GM12878 (cell line): Measurements from ENCODE around the gene MNAT1.

Experiments used
- CHD1 ChIP-seq: IDR thresholded peaks from 2 replicates; pipeline ENCODE4 v1.6.1; 2012; ENCODE audit warnings: low read depth, low read length, improper control_type of control experiment
- EP300 ChIP-seq, 2 experiments: fragments of 150-350 bp in 1 of 2; IDR thresholded peaks; 2 replicates each; pipeline ENCODE4 v1.6.1; 2011 to 2012; ENCODE audit warnings: low read depth in 2 of 2, low read length in 2 of 2, borderline replicate concordance in 1 of 2, improper control_type of control experiment in 1 of 2, inconsistent platforms in 1 of 2; ENCODE audit not compliant: control insufficient read depth in 1 of 2
- MEF2A ChIP-seq: IDR thresholded peaks from 2 replicates; pipeline ENCODE4 v1.6.1; 2011; ENCODE audit warnings: low read depth, mild to moderate bottlenecking, low read length, moderate library complexity; ENCODE audit not compliant: insufficient read depth
- NR2C2 ChIP-seq: IDR thresholded peaks from 2 replicates; pipeline ENCODE4 v1.6.1; 2011; ENCODE audit warnings: borderline replicate concordance, low read depth; ENCODE audit not compliant: control insufficient read depth, insufficient read length
- POLR2AphosphoS2 ChIP-seq: IDR thresholded peaks from 2 replicates; pipeline ENCODE4 v1.6.1; 2011; ENCODE audit warnings: low read depth, mild to moderate bottlenecking, low read length, improper control_type of control experiment, moderate library complexity
- RELA ChIP-seq: fragments of 450-650 bp; IDR thresholded peaks from 2 replicates; pipeline ENCODE4 v1.8.0; 2014; ENCODE audit warnings: borderline replicate concordance; ENCODE audit not compliant: partially characterized antibody
- SMC3 ChIP-seq: IDR thresholded peaks from 2 replicates; pipeline ENCODE4 v1.6.1; 2011; ENCODE audit warnings: low read length, improper control_type of control experiment, borderline replicate concordance
- TF ChIP-seq, protein P1 (sequence below), 3 experiments: IDR thresholded peaks in 2 of 3; conservative IDR thresholded peaks in 1 of 3; 2 replicates each; pipeline ENCODE4 v1.5.1; 2011; ENCODE audit warnings: low read depth in 3 of 3, low read length in 3 of 3, mild to moderate bottlenecking in 3 of 3, control low read depth in 2 of 3, moderate library complexity in 2 of 3, inconsistent platforms in 1 of 3, mixed read lengths in 1 of 3; ENCODE audit not compliant: control insufficient read depth in 2 of 3, insufficient read depth in 1 of 3; ENCODE audit errors: extremely low read depth in 1 of 3
- TF ChIP-seq, protein P2 (sequence below): IDR thresholded peaks from 2 replicates; pipeline ENCODE4 v1.6.1; 2012; ENCODE audit warnings: low read depth, low read length, improper control_type of control experiment

DNA sequence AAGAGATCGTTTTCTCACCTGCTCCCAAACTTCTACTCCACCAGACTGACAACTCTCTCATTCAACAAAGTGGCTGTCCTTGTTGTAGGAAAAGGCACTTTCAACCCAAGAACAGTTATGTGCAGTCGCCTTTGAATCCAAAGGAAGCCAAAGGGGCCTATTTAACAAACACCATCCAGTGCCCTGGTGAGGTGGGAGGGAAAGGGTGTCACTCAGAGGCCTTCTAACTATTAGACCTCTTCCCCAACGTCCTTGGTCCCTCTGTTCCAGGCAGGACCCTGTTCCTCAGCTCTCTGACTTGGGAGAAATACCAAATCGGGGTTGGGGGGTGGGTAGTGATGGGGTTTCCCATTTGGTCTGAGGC is 13.6 kb upstream of the MNAT1 start:
- TF ChIP-seq SMC3 (no peak), RELA (no peak), EP300 (IDR thresholded peaks at IDR 0.05; ENCODE audit: borderline replicate concordance in 1 of 2, control insufficient read depth in 1 of 2, low read depth in 2 of 2, low read length in 2 of 2) (no peak), MEF2A (no peak), CHD1 (no peak), NR2C2 (no peak), POLR2AphosphoS2 (no peak)
- TF ChIP-seq, protein P1, sequence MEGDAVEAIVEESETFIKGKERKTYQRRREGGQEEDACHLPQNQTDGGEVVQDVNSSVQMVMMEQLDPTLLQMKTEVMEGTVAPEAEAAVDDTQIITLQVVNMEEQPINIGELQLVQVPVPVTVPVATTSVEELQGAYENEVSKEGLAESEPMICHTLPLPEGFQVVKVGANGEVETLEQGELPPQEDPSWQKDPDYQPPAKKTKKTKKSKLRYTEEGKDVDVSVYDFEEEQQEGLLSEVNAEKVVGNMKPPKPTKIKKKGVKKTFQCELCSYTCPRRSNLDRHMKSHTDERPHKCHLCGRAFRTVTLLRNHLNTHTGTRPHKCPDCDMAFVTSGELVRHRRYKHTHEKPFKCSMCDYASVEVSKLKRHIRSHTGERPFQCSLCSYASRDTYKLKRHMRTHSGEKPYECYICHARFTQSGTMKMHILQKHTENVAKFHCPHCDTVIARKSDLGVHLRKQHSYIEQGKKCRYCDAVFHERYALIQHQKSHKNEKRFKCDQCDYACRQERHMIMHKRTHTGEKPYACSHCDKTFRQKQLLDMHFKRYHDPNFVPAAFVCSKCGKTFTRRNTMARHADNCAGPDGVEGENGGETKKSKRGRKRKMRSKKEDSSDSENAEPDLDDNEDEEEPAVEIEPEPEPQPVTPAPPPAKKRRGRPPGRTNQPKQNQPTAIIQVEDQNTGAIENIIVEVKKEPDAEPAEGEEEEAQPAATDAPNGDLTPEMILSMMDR (IDR thresholded peaks at IDR 0.05 in 2 of 3, conservative IDR thresholded peaks at IDR 0.05 in 1 of 3; ENCODE audit: control insufficient read depth in 2 of 3, extremely low read depth in 1 of 3, insufficient read depth in 1 of 3, low read depth in 3 of 3, low read length in 3 of 3), result no peak
- TF ChIP-seq, protein P2, sequence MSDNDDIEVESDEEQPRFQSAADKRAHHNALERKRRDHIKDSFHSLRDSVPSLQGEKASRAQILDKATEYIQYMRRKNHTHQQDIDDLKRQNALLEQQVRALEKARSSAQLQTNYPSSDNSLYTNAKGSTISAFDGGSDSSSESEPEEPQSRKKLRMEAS, result no peak
